CD4-positive, alpha-beta memory T cell (primary cell): Measurements from ENCODE around the gene ZC3H12A. TPM values are rescaled to one million over a fixed set of nuclear protein-coding genes. Genes with fewer than 3 reads are reported as not detected.
"Not testable (repeated sequence)": the region's sequence is repeated elsewhere in the genome, so short reads cannot be mapped to it uniquely, and the experiment has no call there.

Source experiments
- CTCF ChIA-PET: fragments of 350-600 bp; sonication (Branson Sonifier 250); formaldehyde crosslinking; loops from one replicate; lab custom pipeline; 2021; ENCODE audit warnings: inconsistent platforms; ENCODE audit not compliant: partially characterized antibody; lab: Charles Lee
- POLR2A ChIA-PET: fragments of 350-600 bp; sonication (Branson Sonifier 250); formaldehyde crosslinking; loops from one replicate; lab custom pipeline; 2021; ENCODE audit not compliant: partially characterized antibody; lab: Charles Lee
- DNase-seq, 5 donors: peaks; one replicate each; pipeline versions ENCODE4 v3.0.0 to v3.0.0-alpha.2; 2020 to 2022; ENCODE audit warnings: mixed read lengths in 1 of 5
- H3K27ac ChIP-seq: one replicate; pipeline ENCODE4 v1.7.0; 2013; ENCODE audit warnings: low read depth, low read length
- H3K27me3 ChIP-seq: 2 replicates; pipeline ENCODE4 v1.7.0; 2013; ENCODE audit warnings: mild to moderate bottlenecking, low read length, moderate library complexity; ENCODE audit not compliant: insufficient read depth
- H3K36me3 ChIP-seq: 2 replicates; pipeline ENCODE4 v1.7.0; 2013; ENCODE audit warnings: mild to moderate bottlenecking, low read length, moderate library complexity; ENCODE audit not compliant: insufficient read depth
- H3K4me1 ChIP-seq: 2 replicates; pipeline ENCODE4 v1.7.0; 2013; ENCODE audit warnings: mild to moderate bottlenecking, low read length, moderate library complexity; ENCODE audit not compliant: insufficient read depth
- H3K4me3 ChIP-seq, 2 donors: one replicate each; pipeline ENCODE4 v1.7.0; 2013; ENCODE audit warnings: low read length in 2 of 2, mild to moderate bottlenecking in 1 of 2
- H3K9me3 ChIP-seq, 2 donors: one replicate each; pipeline ENCODE4 v1.7.0; 2013; ENCODE audit warnings: low read length in 2 of 2, control low read depth in 1 of 2; ENCODE audit not compliant: control insufficient read depth in 1 of 2
- H3K27ac Mint-ChIP-seq, 7 donors: one replicate each; pipeline ENCODE4 v1.8.0; 2020 to 2021; ENCODE audit warnings: mixed read lengths in 7 of 7, mild to moderate bottlenecking in 6 of 7, inconsistent platforms in 3 of 7, moderate library complexity in 3 of 7
- H3K27me3 Mint-ChIP-seq, 2 donors: one replicate each; pipeline ENCODE4 v1.8.0; 2020 to 2021; ENCODE audit warnings: mixed read lengths in 2 of 2
- H3K36me3 Mint-ChIP-seq, 2 donors: one replicate each; pipeline ENCODE4 v1.8.0; 2020 to 2021; ENCODE audit warnings: mixed read lengths in 2 of 2, inconsistent platforms in 1 of 2, mild to moderate bottlenecking in 1 of 2
- H3K4me1 Mint-ChIP-seq, 4 donors: one replicate each; pipeline ENCODE4 v1.8.0; 2020 to 2021; ENCODE audit warnings: mixed read lengths in 4 of 4, mild to moderate bottlenecking in 1 of 4
- H3K4me3 Mint-ChIP-seq, 8 donors: one replicate each; pipeline ENCODE4 v1.8.0; 2020 to 2021; ENCODE audit warnings: mixed read lengths in 8 of 8, mild to moderate bottlenecking in 7 of 8, moderate library complexity in 6 of 8, inconsistent platforms in 3 of 8
- H3K9me3 Mint-ChIP-seq, 8 donors: one replicate each; pipeline ENCODE4 v1.8.0; 2020 to 2021; ENCODE audit warnings: mixed read lengths in 8 of 8, mild to moderate bottlenecking in 5 of 8, inconsistent platforms in 3 of 8, moderate library complexity in 1 of 8
- intact Hi-C: fragments of 100-400 bp; cut with micrococcal nuclease; formaldehyde crosslinking; loops from one replicate; pipeline ENCODE4 v1.15.1; 2023
- microRNA-seq: library from miRNA; unstranded; fragments of <30 nt; microRNA quantifications from one replicate; pipeline ENCODE4 v1.2.0, GENCODE V29; 2021; ENCODE audit warnings: borderline replicate concordance, borderline number of aligned reads, borderline microRNAs expressed, mixed read lengths
- polyA plus RNA-seq, 2 donors: library from polyadenylated mRNA; unstranded; fragments of 300-500 nt; fragmentation: Illumina TruSeq; gene quantifications; one replicate each; pipeline ENCODE4 v1.2.3, GENCODE V29; 2021
- total RNA-seq, 2 experiments: library from RNA; stranded (reverse); gene quantifications; one replicate each; pipeline ENCODE4 v1.2.3, GENCODE V29; 2021

The ZC3H12A gene
- total and polyA plus RNA-seq, 4 experiments from 2014 or later: 10.6 to 60.7 (median 37.3) TPM

GRCh38 chr1:37532418-37533156 lies 58.2 kb downstream of the ZC3H12A start:
- peak overlapping the region in 1 of 7 donors; percentile 31 for H3K27ac Mint-ChIP-seq
- H3K4me3 Mint-ChIP-seq, H3K27me3 ChIP-seq, CTCF ChIA-PET, H3K4me1 ChIP-seq, H3K9me3 Mint-ChIP-seq, H3K9me3 ChIP-seq, POLR2A ChIA-PET, H3K27ac ChIP-seq, intact Hi-C loops, H3K27me3 Mint-ChIP-seq, H3K4me3 ChIP-seq, DNase-seq: not testable (repeated sequence)
- peaks cover 17% of the 10 kb centered on the region for H3K36me3 ChIP-seq
- peaks cover 3 to 16% (median 7%) of the 10 kb centered on the region in 4 donors for H3K4me1 Mint-ChIP-seq
- peaks cover 16 to 29% of the 10 kb centered on the region in 2 donors for H3K36me3 Mint-ChIP-seq

- no peak overlapping the region for H3K27ac ChIP-seq
- H3K27me3 Mint-ChIP-seq: no peaks in the 10 kb centered on the region
Observed at GRCh38 chr1:37533317-37534093, 59.1 kb downstream of the ZC3H12A start.

More at GRCh38 chr1:37533317-37534093, 59.1 kb downstream of the ZC3H12A start:
- CTCF ChIA-PET: interaction anchor here (1.6 kb wide), 1 partner anchor 9 kb away, joined by 4 read pairs; no protein-coding TSS in a partner anchor
- Histone ChIP-seq H3K36me3 (peaks cover 21% of the 10 kb centered on the region), H3K4me3 (no peak overlapping the region), H3K27me3 (no peaks in the 10 kb centered on the region), H3K4me1 (no peaks in the 10 kb centered on the region), H3K9me3 (no peaks in the 10 kb centered on the region)
- no peaks in the 10 kb centered on the region for H3K9me3 Mint-ChIP-seq
- peak overlapping the region in 4 of 7 donors; percentile 1 to 79 (median 18) for H3K27ac Mint-ChIP-seq
- POLR2A ChIA-PET: no interaction called here
- intact Hi-C loops: no loop called here
- peaks cover 3 to 19% (median 10%) of the 10 kb centered on the region in 4 donors for H3K4me1 Mint-ChIP-seq
- H3K36me3 Mint-ChIP-seq: peaks cover 22 to 37% of the 10 kb centered on the region in 2 donors
- H3K4me3 Mint-ChIP-seq: no peak overlapping the region
- DNase-seq: no peak

Small RNAs within 50 kb of the gene (microRNA-seq; reads per million reads assigned to microRNA genes)
- gene MIR5581: not detected
- gene MIR6732: not detected

Other genes with a start within 250 kb of the ZC3H12A start
- 10 to 100 TPM; 97.9 to 98.2 TPM for gene MEAF6, start 40.2 kb downstream of the ZC3H12A start, total RNA-seq
- gene MEAF6, start 40.2 kb downstream of the ZC3H12A start, polyA plus RNA-seq: 100 to 1,000 TPM; 132 to 221 TPM
- gene SNIP1, start 79.7 kb downstream of the ZC3H12A start, total RNA-seq: 10 to 100 TPM; 29.8 to 30.2 TPM
- 1 to 10 TPM; 2.1 to 7.1 TPM for gene SNIP1, start 79.7 kb downstream of the ZC3H12A start, polyA plus RNA-seq
- gene DNALI1, start 82.4 kb downstream of the ZC3H12A start, total RNA-seq: under 1 TPM in 1 of 2 experiments, not detected in 1; 0.25 TPM
- under 1 TPM in 1 of 2 donors, not detected in 1; 0.69 TPM for gene DNALI1, start 82.4 kb downstream of the ZC3H12A start, polyA plus RNA-seq
- 10 to 100 TPM; 33.9 to 37.1 TPM for gene GNL2, start 121.4 kb downstream of the ZC3H12A start, total RNA-seq
- gene GNL2, start 121.4 kb downstream of the ZC3H12A start, polyA plus RNA-seq: 10 to 100 TPM; 33.6 to 56.3 TPM
- gene RSPO1, start 160.3 kb downstream of the ZC3H12A start, total RNA-seq: not detected
- not detected for gene RSPO1, start 160.3 kb downstream of the ZC3H12A start, polyA plus RNA-seq
- gene CDCA8, start 217.9 kb downstream of the ZC3H12A start, total RNA-seq: 1 to 10 TPM in 1 of 2 experiments, under 1 TPM in 1; 0.61 to 1.3 TPM
- gene CDCA8, start 217.9 kb downstream of the ZC3H12A start, polyA plus RNA-seq: 1 to 10 TPM; 1.2 to 2.7 TPM